Endodermal cell (in vitro differentiated cells): Measurements from ENCODE around the gene HOXD10. TPM values are rescaled to one million over a fixed set of nuclear protein-coding genes. Genes with fewer than 3 reads are reported as not detected.
A peak's percentile ranks its signal among the peaks of the same experiment; 100 is the strongest.

ENCODE experiments used
- DNase-seq: peaks from one replicate; pipeline ENCODE4 v3.0.0-alpha.2; 2017
- H3K27ac ChIP-seq: 2 replicates; pipeline ENCODE4 v1.5.1; 2013; ENCODE audit warnings: mild to moderate bottlenecking, low read depth, low read length, moderate library complexity
- H3K27me3 ChIP-seq: 2 replicates; pipeline ENCODE4 v1.6.1; 2013; ENCODE audit warnings: mild to moderate bottlenecking, low read length, moderate library complexity; ENCODE audit not compliant: insufficient read depth, control insufficient read depth, poor library complexity, severe bottlenecking
- H3K36me3 ChIP-seq: 2 replicates; pipeline ENCODE4 v1.7.0; 2013; ENCODE audit warnings: mild to moderate bottlenecking, low read length, moderate library complexity; ENCODE audit not compliant: control insufficient read depth, insufficient read depth
- H3K4me1 ChIP-seq: one replicate; pipeline ENCODE4 v1.7.0; 2013; ENCODE audit warnings: low read length; ENCODE audit not compliant: control insufficient read depth, insufficient read depth
- H3K4me3 ChIP-seq: 2 replicates; pipeline ENCODE4 v1.5.1; 2013; ENCODE audit warnings: mild to moderate bottlenecking, low read length, moderate library complexity
- H3K9ac ChIP-seq: 2 replicates; pipeline ENCODE4 v1.6.1; 2013; ENCODE audit warnings: mild to moderate bottlenecking, low read length, moderate library complexity; ENCODE audit not compliant: poor library complexity, severe bottlenecking; ENCODE audit errors: extremely low read depth
- H3K9me3 ChIP-seq: 2 replicates; pipeline ENCODE4 v1.6.1; 2013; ENCODE audit warnings: mild to moderate bottlenecking, low read length, moderate library complexity; ENCODE audit not compliant: control insufficient read depth
- H3K27ac Mint-ChIP-seq: 2 replicates; pipeline ENCODE4 v1.8.0; 2020; ENCODE audit warnings: mixed read lengths
- H3K27me3 Mint-ChIP-seq: 2 replicates; pipeline ENCODE4 v1.8.0; 2021; ENCODE audit warnings: mild to moderate bottlenecking, mixed read lengths; ENCODE audit not compliant: insufficient read depth
- H3K36me3 Mint-ChIP-seq: 2 replicates; pipeline ENCODE4 v1.8.0; 2020; ENCODE audit warnings: low read depth, mixed read lengths
- H3K4me1 Mint-ChIP-seq: 2 replicates; pipeline ENCODE4 v1.8.0; 2020; ENCODE audit warnings: mixed read lengths
- H3K4me3 Mint-ChIP-seq: 2 replicates; pipeline ENCODE4 v1.8.0; 2020; ENCODE audit warnings: mild to moderate bottlenecking, moderate library complexity, mixed read lengths
- H3K9me3 Mint-ChIP-seq: 2 replicates; pipeline ENCODE4 v1.8.0; 2020; ENCODE audit warnings: mild to moderate bottlenecking, mixed read lengths
- WGBS, 2 experiments: methylation state at CpG; one replicate each; pipeline versions ENCODE4 v1.1.5 to v1.1.7; 2013; ENCODE audit warnings: missing lambda C conversion rate in 2 of 2, mixed read lengths in 1 of 2; ENCODE audit not compliant: insufficient coverage in 1 of 2, insufficient read length in 1 of 2; 5-methylcytosine and 5-hydroxymethylcytosine counted together
- total RNA-seq, 2 donors: library from RNA; stranded (reverse); fragmentation: NEBNext Ultra II Directional in 1 of 2; extraction: Animal tissue kit (Norgen Biotek cat#: 25700) in 1 of 2; gene quantifications; 2 replicates in 1 of 2; 3 replicates in 1 of 2; pipeline ENCODE4 v1.2.1, GENCODE V29; 2021
- TF ChIP-seq, protein P1 (sequence below): fragments of 200-600 bp; sonication (generic); conservative IDR thresholded peaks from 2 replicates; pipeline ENCODE4 v1.5.0; 2021; ENCODE audit warnings: antibody characterized with exemption, mild to moderate bottlenecking

Gene HOXD10
- total RNA-seq, 2 donors from 2014 or later: not detected

DNA sequence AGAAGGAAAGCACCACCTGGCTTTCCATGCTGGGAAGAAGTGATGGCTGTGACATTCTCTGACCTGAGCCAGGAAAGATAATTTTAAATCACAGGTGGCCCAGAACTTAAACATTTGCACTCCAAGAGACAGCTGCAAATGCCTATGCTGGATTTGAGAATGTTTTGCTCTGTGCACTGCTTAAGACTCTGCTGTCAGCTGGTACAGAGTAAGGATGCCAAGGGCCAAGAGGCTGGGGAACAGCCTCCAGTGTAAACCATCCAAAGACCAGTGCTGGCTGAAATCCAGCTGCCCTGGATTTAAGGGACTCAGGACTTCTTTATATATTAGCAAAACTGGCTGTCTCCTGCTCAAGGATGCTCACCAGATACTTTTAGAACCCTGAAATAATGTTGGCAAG, 16.8 kb downstream of the HOXD10 start:
- TF ChIP-seq, protein P1, sequence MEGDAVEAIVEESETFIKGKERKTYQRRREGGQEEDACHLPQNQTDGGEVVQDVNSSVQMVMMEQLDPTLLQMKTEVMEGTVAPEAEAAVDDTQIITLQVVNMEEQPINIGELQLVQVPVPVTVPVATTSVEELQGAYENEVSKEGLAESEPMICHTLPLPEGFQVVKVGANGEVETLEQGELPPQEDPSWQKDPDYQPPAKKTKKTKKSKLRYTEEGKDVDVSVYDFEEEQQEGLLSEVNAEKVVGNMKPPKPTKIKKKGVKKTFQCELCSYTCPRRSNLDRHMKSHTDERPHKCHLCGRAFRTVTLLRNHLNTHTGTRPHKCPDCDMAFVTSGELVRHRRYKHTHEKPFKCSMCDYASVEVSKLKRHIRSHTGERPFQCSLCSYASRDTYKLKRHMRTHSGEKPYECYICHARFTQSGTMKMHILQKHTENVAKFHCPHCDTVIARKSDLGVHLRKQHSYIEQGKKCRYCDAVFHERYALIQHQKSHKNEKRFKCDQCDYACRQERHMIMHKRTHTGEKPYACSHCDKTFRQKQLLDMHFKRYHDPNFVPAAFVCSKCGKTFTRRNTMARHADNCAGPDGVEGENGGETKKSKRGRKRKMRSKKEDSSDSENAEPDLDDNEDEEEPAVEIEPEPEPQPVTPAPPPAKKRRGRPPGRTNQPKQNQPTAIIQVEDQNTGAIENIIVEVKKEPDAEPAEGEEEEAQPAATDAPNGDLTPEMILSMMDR: no peak
- H3K4me3 ChIP-seq: no peak overlapping the region
- Mint-ChIP-seq H3K9me3 (no peaks in the 10 kb centered on the region), H3K27ac (no peak overlapping the region), H3K4me1 (peaks cover 7% of the 10 kb centered on the region), H3K36me3 (no peaks in the 10 kb centered on the region), H3K27me3 (peaks cover 96% of the 10 kb centered on the region), H3K4me3 (no peak overlapping the region)
- no peak for DNase-seq
- H3K4me1 ChIP-seq: peaks cover 3% of the 10 kb centered on the region
- H3K27ac ChIP-seq: no peak overlapping the region
- peaks cover 100% of the 10 kb centered on the region for H3K27me3 ChIP-seq
- no peak overlapping the region for H3K9ac ChIP-seq
- no peaks in the 10 kb centered on the region for H3K36me3 ChIP-seq
- H3K9me3 ChIP-seq: peaks cover 8% of the 10 kb centered on the region

DNA sequence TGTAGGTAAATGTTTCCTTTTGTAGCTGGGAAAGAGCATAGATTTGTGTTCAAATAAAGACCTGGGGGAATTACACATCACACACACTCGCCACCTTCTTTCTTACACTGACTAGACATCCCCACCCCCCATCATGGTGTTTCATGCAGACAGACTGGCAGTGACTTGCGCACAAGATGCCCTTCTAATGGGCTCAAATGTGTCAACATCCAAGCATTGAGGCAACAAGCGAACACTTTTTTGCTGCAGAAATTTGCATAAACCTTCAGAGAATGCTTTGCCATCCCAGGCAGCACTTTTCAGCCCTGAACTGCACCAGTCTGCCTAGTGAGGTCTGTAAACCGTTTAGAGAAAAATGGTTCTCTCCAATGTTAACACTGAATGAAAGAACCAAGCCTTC, 17.5 kb downstream of the HOXD10 start:
- Mint-ChIP-seq H3K9me3 (no peaks in the 10 kb centered on the region), H3K27me3 (peaks cover 96% of the 10 kb centered on the region), H3K4me1 (peaks cover 6% of the 10 kb centered on the region), H3K27ac (no peak overlapping the region), H3K36me3 (no peaks in the 10 kb centered on the region), H3K4me3 (no peak overlapping the region)
- H3K9ac ChIP-seq: no peak overlapping the region
- H3K9me3 ChIP-seq: peaks cover 12% of the 10 kb centered on the region
- peak; percentile 46 for DNase-seq
- WGBS, 2 experiments: 5 to 7% methylated on average over 4 of the region's 4 CpGs
- TF ChIP-seq, protein P1: no peak
- peaks cover 100% of the 10 kb centered on the region for H3K27me3 ChIP-seq
- H3K36me3 ChIP-seq: no peaks in the 10 kb centered on the region
- H3K27ac ChIP-seq: no peak overlapping the region
- H3K4me3 ChIP-seq: no peak overlapping the region
- peaks cover 3% of the 10 kb centered on the region for H3K4me1 ChIP-seq

DNA sequence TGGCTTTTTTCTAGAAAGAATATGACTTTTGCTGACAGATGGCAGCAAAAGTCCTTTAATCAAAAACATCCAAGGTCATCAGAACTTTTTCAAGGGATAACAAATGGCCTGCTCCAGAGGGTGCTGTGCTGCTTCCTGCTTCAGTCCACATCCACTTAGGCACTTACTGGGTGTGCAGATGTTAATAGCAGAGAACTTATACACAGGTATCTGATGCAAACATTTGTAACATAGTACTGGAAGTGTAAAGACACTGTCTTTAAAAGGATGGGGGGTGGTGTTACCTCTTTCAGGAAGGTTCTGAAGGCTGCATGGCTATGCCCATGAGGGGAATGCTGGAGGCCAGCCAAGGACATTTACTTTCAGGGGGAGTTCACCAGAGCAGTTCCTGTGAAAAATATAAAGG, 18.5 kb downstream of the HOXD10 start:
- Histone ChIP-seq H3K9me3 (peaks cover 14% of the 10 kb centered on the region), H3K27ac (no peak overlapping the region), H3K36me3 (no peaks in the 10 kb centered on the region), H3K9ac (no peak overlapping the region), H3K4me1 (peaks cover 3% of the 10 kb centered on the region), H3K27me3 (peaks cover 100% of the 10 kb centered on the region), H3K4me3 (no peak overlapping the region)
- DNase-seq: no peak
- Mint-ChIP-seq H3K36me3 (no peaks in the 10 kb centered on the region), H3K4me1 (peaks cover 5% of the 10 kb centered on the region), H3K4me3 (no peak overlapping the region), H3K27ac (no peak overlapping the region), H3K27me3 (peaks cover 98% of the 10 kb centered on the region), H3K9me3 (no peaks in the 10 kb centered on the region)
- TF ChIP-seq, protein P1: no peak
